H9 (cell line): ENCODE measurements around the gene CALR. TPM values are rescaled to one million over a fixed set of nuclear protein-coding genes. Genes with fewer than 3 reads are reported as not detected.
A peak's percentile ranks its signal among the peaks of the same experiment; 100 is the strongest.

ENCODE experiments used
- DNase-seq: peaks from one replicate; pipeline ENCODE4 v3.0.0-alpha.2; 2017
- H2AFZ ChIP-seq: one replicate; pipeline ENCODE4 v1.6.1; 2013; ENCODE audit warnings: mild to moderate bottlenecking, low read length, control low read depth, moderate library complexity
- H2AK5ac ChIP-seq: 2 replicates; pipeline ENCODE4 v1.6.1; 2013; ENCODE audit warnings: low read length, control low read depth, mixed read lengths; ENCODE audit not compliant: insufficient read length
- H2BK120ac ChIP-seq: one replicate; pipeline ENCODE4 v1.6.1; 2013; ENCODE audit warnings: low read depth, mild to moderate bottlenecking, low read length, control low read depth, inconsistent platforms; ENCODE audit not compliant: poor library complexity, severe bottlenecking
- H2BK12ac ChIP-seq: 2 replicates; pipeline ENCODE4 v1.6.1; 2013; ENCODE audit warnings: low read length, control low read depth, mixed read lengths, low read depth; ENCODE audit not compliant: insufficient read length
- H2BK15ac ChIP-seq: 2 replicates; pipeline ENCODE4 v1.6.1; 2013; ENCODE audit warnings: low read depth, low read length, control low read depth
- H2BK20ac ChIP-seq: one replicate; pipeline ENCODE4 v1.6.1; 2013; ENCODE audit warnings: low read depth, mild to moderate bottlenecking, low read length, control low read depth, inconsistent platforms; ENCODE audit not compliant: poor library complexity, severe bottlenecking
- H2BK5ac ChIP-seq: 2 replicates; pipeline ENCODE4 v1.6.1; 2013; ENCODE audit warnings: low read length, control low read depth, mixed read lengths; ENCODE audit not compliant: insufficient read length
- H3K14ac ChIP-seq: 2 replicates; pipeline ENCODE4 v1.6.1; 2013; ENCODE audit warnings: low read length, control low read depth; ENCODE audit not compliant: insufficient read depth
- H3K18ac ChIP-seq: 2 replicates; pipeline ENCODE4 v1.6.1; 2013; ENCODE audit warnings: low read depth, mild to moderate bottlenecking, mixed read lengths, low read length, control low read depth; ENCODE audit not compliant: insufficient read length
- H3K23ac ChIP-seq: 2 replicates; pipeline ENCODE4 v1.6.1; 2013; ENCODE audit warnings: low read length, control low read depth, mixed read lengths, low read depth; ENCODE audit not compliant: insufficient read length
- H3K23me2 ChIP-seq: 2 replicates; pipeline ENCODE4 v1.6.1; 2013; ENCODE audit warnings: low read depth, mild to moderate bottlenecking, mixed read lengths, low read length, control low read depth; ENCODE audit not compliant: insufficient read length, poor library complexity, severe bottlenecking
- H3K27ac ChIP-seq: 2 replicates; pipeline ENCODE4 v1.5.1; 2013; ENCODE audit warnings: low read length, control low read depth, mixed read lengths, low read depth; ENCODE audit not compliant: insufficient read length
- H3K27me3 ChIP-seq: 2 replicates; pipeline ENCODE4 v1.6.1; 2013; ENCODE audit warnings: low read length, control low read depth, inconsistent platforms; ENCODE audit not compliant: insufficient read depth
- H3K4ac ChIP-seq: 2 replicates; pipeline ENCODE4 v1.6.1; 2013; ENCODE audit warnings: low read depth, mild to moderate bottlenecking, control low read depth, inconsistent platforms, low read length, moderate library complexity
- H3K4me1 ChIP-seq: 2 replicates; pipeline ENCODE4 v1.6.1; 2013; ENCODE audit warnings: low read length, control low read depth, inconsistent platforms; ENCODE audit not compliant: insufficient read depth
- H3K4me2 ChIP-seq: 2 replicates; pipeline ENCODE4 v1.6.1; 2013; ENCODE audit warnings: low read length, control low read depth, mixed read lengths; ENCODE audit not compliant: insufficient read length, insufficient read depth
- H3K56ac ChIP-seq: 2 replicates; pipeline ENCODE4 v1.6.1; 2013; ENCODE audit warnings: low read depth, mild to moderate bottlenecking, mixed read lengths, low read length, control low read depth; ENCODE audit not compliant: insufficient read length
- H3K79me1 ChIP-seq: 2 replicates; pipeline ENCODE4 v1.6.1; 2013; ENCODE audit warnings: low read depth, mild to moderate bottlenecking, moderate library complexity, low read length, control low read depth, inconsistent platforms; ENCODE audit not compliant: insufficient read depth, poor library complexity, severe bottlenecking
- H3K79me2 ChIP-seq: 2 replicates; pipeline ENCODE4 v1.6.1; 2013; ENCODE audit warnings: low read length, control low read depth, inconsistent platforms; ENCODE audit not compliant: insufficient read depth
- H3K9ac ChIP-seq: 2 replicates; pipeline ENCODE4 v1.6.1; 2013; ENCODE audit warnings: low read length, control low read depth, mixed read lengths; ENCODE audit not compliant: insufficient read length; ENCODE audit errors: extremely low read depth
- H3K9me3 ChIP-seq: one replicate; pipeline ENCODE4 v1.6.1; 2013; ENCODE audit warnings: low read depth, low read length, inconsistent platforms; ENCODE audit not compliant: control insufficient read depth
- H3T11ph ChIP-seq: one replicate; pipeline ENCODE4 v1.6.1; 2013; ENCODE audit warnings: mild to moderate bottlenecking, low read length, control low read depth, inconsistent platforms
- H4K20me1 ChIP-seq: one replicate; pipeline ENCODE4 v1.6.1; 2013; ENCODE audit not compliant: control insufficient read depth, insufficient read length, insufficient read depth
- H4K5ac ChIP-seq: 2 replicates; pipeline ENCODE4 v1.6.1; 2013; ENCODE audit warnings: low read depth, mild to moderate bottlenecking, mixed read lengths, low read length, control low read depth; ENCODE audit not compliant: insufficient read length
- H4K8ac ChIP-seq: replicated peaks from 2 replicates; pipeline ENCODE4 v1.6.1; 2013; ENCODE audit warnings: low read length, control low read depth, mixed read lengths, low read depth; ENCODE audit not compliant: insufficient read length
- H4K91ac ChIP-seq: 2 replicates; pipeline ENCODE4 v1.6.1; 2013; ENCODE audit warnings: low read depth, mild to moderate bottlenecking, moderate library complexity, mixed read lengths, low read length, control low read depth; ENCODE audit not compliant: insufficient read length
- H3K27ac Mint-ChIP-seq, 3 experiments: 2 replicates in 2 of 3; 3 replicates in 1 of 3; pipeline ENCODE4 v1.8.0; 2020 to 2021; ENCODE audit warnings: mixed read lengths in 3 of 3, mild to moderate bottlenecking in 1 of 3, moderate library complexity in 1 of 3
- H3K27me3 Mint-ChIP-seq: 2 replicates; pipeline ENCODE4 v1.8.0; 2021; ENCODE audit warnings: low read depth, mild to moderate bottlenecking, moderate library complexity, mixed read lengths
- H3K36me3 Mint-ChIP-seq, 3 experiments: 2 replicates in 2 of 3; 3 replicates in 1 of 3; pipeline ENCODE4 v1.8.0; 2020 to 2021; ENCODE audit warnings: low read depth in 3 of 3, mixed read lengths in 3 of 3; ENCODE audit not compliant: insufficient read depth in 1 of 3
- H3K4me1 Mint-ChIP-seq, 2 experiments: 2 replicates each; pipeline ENCODE4 v1.8.0; 2020; ENCODE audit warnings: mixed read lengths in 2 of 2
- H3K4me3 Mint-ChIP-seq, 2 experiments: 2 replicates in 1 of 2; 3 replicates in 1 of 2; pipeline ENCODE4 v1.8.0; 2020 to 2021; ENCODE audit warnings: mild to moderate bottlenecking in 2 of 2, mixed read lengths in 2 of 2, moderate library complexity in 1 of 2
- H3K9me3 Mint-ChIP-seq, 2 experiments: 2 replicates in 1 of 2; 3 replicates in 1 of 2; pipeline ENCODE4 v1.8.0; 2020; ENCODE audit warnings: mild to moderate bottlenecking in 2 of 2, mixed read lengths in 2 of 2, moderate library complexity in 1 of 2
- WGBS: extraction: QIAGEN DNeasy Blood & Tissue Kit; methylation state at CpG from one replicate; pipeline ENCODE4 v1.1.7; 2013; ENCODE audit warnings: missing lambda C conversion rate, low lambda C conversion rate, mixed read lengths; ENCODE audit not compliant: insufficient read length; ENCODE audit errors: extremely low coverage; 5-methylcytosine and 5-hydroxymethylcytosine counted together
- total RNA-seq: library from RNA; stranded (reverse); gene quantifications from 2 replicates; pipeline ENCODE4 v1.2.1, GENCODE V29; 2021
- TF ChIP-seq, protein P1 (sequence below): fragments of 200-600 bp; sonication (generic); conservative IDR thresholded peaks from 3 replicates; pipeline ENCODE4 v1.8.0; 2021; ENCODE audit warnings: antibody characterized with exemption, mild to moderate bottlenecking

The CALR gene
- total RNA-seq, 1 experiment from 2014 or later: 887 TPM

DNA sequence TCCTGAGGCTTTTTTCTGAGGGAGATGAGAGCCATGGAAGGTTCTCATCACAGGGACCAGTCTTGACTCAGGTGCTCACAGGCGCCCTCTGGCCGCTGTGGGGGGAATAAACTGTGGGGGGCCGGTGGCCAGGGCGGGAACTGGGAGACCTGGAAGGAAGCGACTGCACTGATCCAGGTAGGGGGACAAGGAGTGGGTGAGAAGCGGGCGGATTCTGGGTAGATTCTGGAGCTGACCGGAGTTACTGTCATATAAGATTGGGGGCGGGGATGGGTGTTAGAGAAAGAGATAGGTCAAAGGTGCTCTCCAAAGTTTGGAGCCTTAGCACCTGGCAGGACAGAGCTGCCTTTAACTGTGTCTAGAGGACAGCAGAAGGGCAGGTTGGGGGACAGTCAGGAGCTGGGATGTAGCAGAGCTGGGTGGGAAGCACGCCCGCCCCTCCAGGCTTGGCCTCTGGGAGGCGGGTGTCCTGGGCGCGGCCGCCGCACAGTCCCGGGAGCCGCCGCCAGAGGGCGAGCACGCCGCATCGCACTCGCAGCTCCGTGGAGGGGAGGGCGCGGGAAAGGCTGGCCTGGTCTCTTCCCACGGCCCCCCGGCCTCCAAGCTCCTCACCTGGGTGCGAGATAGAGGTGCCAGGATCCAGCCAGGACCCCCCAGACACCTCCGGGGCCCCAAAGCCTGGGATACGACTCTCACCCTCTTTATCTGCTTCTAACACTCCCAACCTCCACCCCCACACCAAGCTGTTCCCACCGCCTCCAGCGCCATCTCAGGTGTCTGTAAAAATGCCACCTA lies 26.8 kb downstream of the CALR start:
- H3K36me3 Mint-ChIP-seq: no peaks in the 10 kb centered on the region
- Histone ChIP-seq H3K27ac (no peak overlapping the region), H2BK15ac (no peak overlapping the region; the same call in 1 of the 2 replicates), H2AK5ac (no peak overlapping the region), H3K4me1 (no peaks in the 10 kb centered on the region), H3K18ac (no peak overlapping the region), H2AFZ (no peak overlapping the region), H4K91ac (no peak overlapping the region), H2BK20ac (no peak overlapping the region), H3K27me3 (no peaks in the 10 kb centered on the region), H3K4me2 (peak overlapping the region; percentile 46), H3K23me2 (no peaks in the 10 kb centered on the region), H3K23ac (no peak overlapping the region), H3K14ac (peak overlapping the region; percentile 84; the same call in 1 of the 2 replicates), H2BK5ac (no peak overlapping the region), H3K56ac (no peak overlapping the region), H3T11ph (no peak overlapping the region), H2BK120ac (no peak overlapping the region), H3K9me3 (no peaks in the 10 kb centered on the region), H3K9ac (no peak overlapping the region), H4K8ac (no peak overlapping the region), H3K79me2 (no peaks in the 10 kb centered on the region), H4K20me1 (no peaks in the 10 kb centered on the region), H4K5ac (no peak overlapping the region), H3K79me1 (no peaks in the 10 kb centered on the region), H3K4ac (no peak overlapping the region), H2BK12ac (no peak overlapping the region)
- H3K27me3 Mint-ChIP-seq: peaks cover 12% of the 10 kb centered on the region
- WGBS: no CpG with 5 or more reads among the region's 34 CpGs
- peak overlapping the region; percentile 64 to 76 for H3K4me3 Mint-ChIP-seq
- peaks cover 0 to 12% of the 10 kb centered on the region in 2 experiments; a peak in 3 of 4 replicates for H3K4me1 Mint-ChIP-seq
- DNase-seq: peak; percentile 92
- peaks cover 3 to 4% of the 10 kb centered on the region in 2 experiments; a peak in 4 of 5 replicates for H3K9me3 Mint-ChIP-seq
- peak overlapping the region; percentile 90 to 96 (median 93) for H3K27ac Mint-ChIP-seq
- TF ChIP-seq, protein P1, sequence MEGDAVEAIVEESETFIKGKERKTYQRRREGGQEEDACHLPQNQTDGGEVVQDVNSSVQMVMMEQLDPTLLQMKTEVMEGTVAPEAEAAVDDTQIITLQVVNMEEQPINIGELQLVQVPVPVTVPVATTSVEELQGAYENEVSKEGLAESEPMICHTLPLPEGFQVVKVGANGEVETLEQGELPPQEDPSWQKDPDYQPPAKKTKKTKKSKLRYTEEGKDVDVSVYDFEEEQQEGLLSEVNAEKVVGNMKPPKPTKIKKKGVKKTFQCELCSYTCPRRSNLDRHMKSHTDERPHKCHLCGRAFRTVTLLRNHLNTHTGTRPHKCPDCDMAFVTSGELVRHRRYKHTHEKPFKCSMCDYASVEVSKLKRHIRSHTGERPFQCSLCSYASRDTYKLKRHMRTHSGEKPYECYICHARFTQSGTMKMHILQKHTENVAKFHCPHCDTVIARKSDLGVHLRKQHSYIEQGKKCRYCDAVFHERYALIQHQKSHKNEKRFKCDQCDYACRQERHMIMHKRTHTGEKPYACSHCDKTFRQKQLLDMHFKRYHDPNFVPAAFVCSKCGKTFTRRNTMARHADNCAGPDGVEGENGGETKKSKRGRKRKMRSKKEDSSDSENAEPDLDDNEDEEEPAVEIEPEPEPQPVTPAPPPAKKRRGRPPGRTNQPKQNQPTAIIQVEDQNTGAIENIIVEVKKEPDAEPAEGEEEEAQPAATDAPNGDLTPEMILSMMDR: peak; percentile 92
